ENCODE data around the gene MS4A2.

Gene MS4A2

DNA sequence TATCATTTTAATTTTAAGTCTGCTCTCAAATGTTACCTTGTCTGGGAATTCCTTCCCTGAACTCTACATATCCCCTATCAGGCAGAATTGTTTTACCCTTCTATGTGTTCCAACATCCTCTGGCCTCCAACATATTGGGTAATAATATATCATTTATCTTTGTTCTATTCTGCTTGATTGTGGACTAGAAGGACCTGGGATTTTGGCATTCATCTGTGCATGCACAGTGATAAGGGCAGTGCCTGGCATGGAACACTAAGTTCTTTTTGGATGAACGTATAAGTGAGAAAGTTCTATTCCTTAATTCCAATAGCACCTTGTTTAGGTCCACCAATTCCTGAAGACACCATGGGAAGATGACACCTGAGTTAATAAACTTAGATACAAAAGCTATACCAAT is 1.2 kb upstream of the MS4A2 start:
- no peak for TF ChIP-seq CTCF (IDR thresholded peaks at IDR 0.05)

DNA sequence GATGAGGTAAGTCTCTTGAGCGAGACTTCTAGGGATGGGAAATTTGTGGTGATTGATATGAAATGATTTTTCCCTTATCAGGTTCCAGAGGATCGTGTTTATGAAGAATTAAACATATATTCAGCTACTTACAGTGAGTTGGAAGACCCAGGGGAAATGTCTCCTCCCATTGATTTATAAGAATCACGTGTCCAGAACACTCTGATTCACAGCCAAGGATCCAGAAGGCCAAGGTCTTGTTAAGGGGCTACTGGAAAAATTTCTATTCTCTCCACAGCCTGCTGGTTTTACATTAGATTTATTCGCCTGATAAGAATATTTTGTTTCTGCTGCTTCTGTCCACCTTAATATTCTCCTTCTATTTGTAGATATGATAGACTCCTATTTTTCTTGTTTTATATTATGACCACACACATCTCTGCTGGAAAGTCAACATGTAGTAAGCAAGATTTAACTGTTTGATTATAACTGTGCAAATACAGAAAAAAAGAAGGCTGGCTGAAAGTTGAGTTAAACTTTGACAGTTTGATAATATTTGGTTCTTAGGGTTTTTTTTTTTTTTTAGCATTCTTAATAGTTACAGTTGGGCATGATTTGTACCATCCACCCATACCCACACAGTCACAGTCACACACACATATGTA is 7.1 kb downstream of the MS4A2 start:
- TF ChIP-seq CTCF (IDR thresholded peaks at IDR 0.05) = no peak

DNA sequence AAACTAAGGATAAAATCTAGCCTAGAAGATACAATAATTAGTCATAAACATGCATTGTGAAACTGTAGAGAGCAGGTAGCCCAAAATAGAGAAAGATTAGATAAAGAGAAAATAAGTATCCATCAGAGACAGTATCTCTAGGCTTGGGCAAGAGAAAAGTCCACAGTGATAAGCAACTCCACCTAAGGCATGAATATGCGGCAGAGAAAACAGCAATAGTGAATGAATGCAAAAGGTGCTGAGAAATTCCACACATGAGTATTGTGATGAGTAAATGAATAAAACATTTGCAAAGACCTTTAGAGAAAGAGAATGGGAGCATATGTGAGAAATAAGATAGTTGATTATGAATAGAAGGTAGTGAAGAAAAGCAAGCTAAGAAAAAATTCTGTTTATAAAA is 8.7 kb downstream of the MS4A2 start:
- no peak for TF ChIP-seq CTCF (IDR thresholded peaks at IDR 0.05)

DNA sequence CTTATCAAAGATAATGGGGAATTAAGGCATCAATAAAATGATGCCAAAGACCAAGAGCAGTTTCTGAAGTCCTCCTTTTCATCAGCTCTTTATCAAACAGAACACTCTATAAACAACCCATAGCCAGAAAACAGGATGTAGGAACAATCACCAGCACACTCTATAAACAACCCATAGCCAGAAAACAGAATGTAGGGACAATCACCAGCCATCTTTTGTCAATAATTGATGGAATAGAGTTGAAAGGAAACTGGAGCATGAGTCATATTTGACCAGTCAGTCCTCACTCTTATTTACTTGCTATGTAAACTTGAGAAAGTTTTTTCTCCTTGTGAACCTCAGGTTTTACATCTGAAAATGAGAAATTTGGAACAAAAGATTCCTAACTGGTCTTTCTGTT is 10.0 kb downstream of the MS4A2 start:
- no peak for TF ChIP-seq CTCF (IDR thresholded peaks at IDR 0.05)

GRCh38 chr11:60100516-60100915 is 12.1 kb downstream of the MS4A2 start:
- TF ChIP-seq CTCF (IDR thresholded peaks at IDR 0.05) = no peak

- no peak for TF ChIP-seq CTCF (IDR thresholded peaks at IDR 0.05)
Observed at GRCh38 chr11:60111793-60112192, 23.3 kb downstream of the MS4A2 start.

GRCh38 chr11:60116996-60117790 is 28.7 kb downstream of the MS4A2 start:
- TF ChIP-seq CTCF (IDR thresholded peaks at IDR 0.05) = no peak

Data from LNCAP (cell line).